Heart left ventricle (tissue), 16 donors: Measurements from ENCODE around the gene P2RX7. TPM values are rescaled to one million over a fixed set of nuclear protein-coding genes. Genes with fewer than 3 reads are reported as not detected.

ENCODE experiments used
- ATAC-seq, 4 donors: fragments of 200-7000 bp; cut with Tn5 transposase; one replicate each; pipeline ENCODE4 v1.9.1; 2020 to 2022; ENCODE audit warnings: moderate library complexity in 4 of 4, mild to moderate bottlenecking in 3 of 4, moderate number of reproducible peaks in 1 of 4
- DNase-seq, 5 donors: peaks; one replicate each; pipeline ENCODE4 v3.0.0-alpha.2; 2020
- H3K27ac ChIP-seq, 12 donors: fragments of 200-600 bp; sonication (generic) in 4 of 12; one replicate each; pipeline versions ENCODE4 v1.5.0 to v1.8.0; 2016 to 2022; ENCODE audit warnings: mild to moderate bottlenecking in 2 of 12
- H3K27me3 ChIP-seq, 9 donors: fragments of 200-600 bp; sonication (generic) in 2 of 9; one replicate each; pipeline versions ENCODE4 v1.5.1 to v1.8.0; 2016 to 2022; ENCODE audit warnings: mild to moderate bottlenecking in 3 of 9
- H3K36me3 ChIP-seq, 9 donors: fragments of 200-600 bp; sonication (generic) in 2 of 9; one replicate each; pipeline versions ENCODE4 v1.5.0 to v1.8.0; 2018 to 2022; ENCODE audit warnings: mild to moderate bottlenecking in 2 of 9
- H3K4me1 ChIP-seq, 12 donors: fragments of 200-600 bp; sonication (generic) in 4 of 12; one replicate each; pipeline versions ENCODE4 v1.5.0 to v1.8.0; 2016 to 2022; ENCODE audit warnings: mild to moderate bottlenecking in 3 of 12
- H3K4me3 ChIP-seq, 12 donors: fragments of 200-600 bp; sonication (generic) in 4 of 12; one replicate each; pipeline versions ENCODE4 v1.5.0 to v1.8.0; 2017 to 2022; ENCODE audit warnings: mild to moderate bottlenecking in 9 of 12, moderate library complexity in 4 of 12
- H3K9me3 ChIP-seq, 12 donors: fragments of 200-600 bp; sonication (generic) in 4 of 12; one replicate each; pipeline versions ENCODE4 v1.5.0 to v1.8.0; 2016 to 2022; ENCODE audit warnings: mild to moderate bottlenecking in 1 of 12
- POLR2A ChIP-seq, 2 donors: fragments of 450-650 bp; IDR thresholded peaks; one replicate each; pipeline ENCODE4 v1.6.1; 2017; ENCODE audit warnings: antibody characterized with exemption in 2 of 2, mild to moderate bottlenecking in 2 of 2, moderate library complexity in 2 of 2
- WGBS, 4 donors: extraction: QIAGEN DNeasy Blood & Tissue Kit in 2 of 4; methylation state at CpG; one replicate each; pipeline versions ENCODE4 v1.1.5 to v1.1.7; 2013 to 2018; 5-methylcytosine and 5-hydroxymethylcytosine counted together
- intact Hi-C, 10 donors: fragments of 100-400 bp; cut with DNase I; formaldehyde crosslinking; loops; one replicate each; pipeline versions ENCODE4 v1.11.1 to v1.14.2; 2022
- polyA plus RNA-seq, 2 donors: library from polyadenylated mRNA; stranded (reverse); fragments of 200-250 nt; gene quantifications; one replicate each; pipeline ENCODE4 v1.2.3, GENCODE V29; 2013
- total RNA-seq, 9 donors: library from RNA; depleted of rRNA in 2 of 9; stranded (reverse); fragments of >200 nt in 2 of 9; fragmentation: NEBNext Ultra II Directional in 3 of 9; extraction: Animal tissue kit (Norgen Biotek cat#: 25700) in 3 of 9; gene quantifications; one replicate each; pipeline versions ENCODE4 v1.1.0 to v1.2.4, GENCODE V29; 2016 to 2023
- TF ChIP-seq, protein P1 (sequence below), 12 donors: fragments of 200-600 bp; sonication (generic) in 4 of 12; IDR thresholded peaks; one replicate each; pipeline versions ENCODE4 v1.5.0 to v1.8.0; 2018 to 2022; ENCODE audit warnings: antibody characterized with exemption in 12 of 12, mild to moderate bottlenecking in 5 of 12
- donor health status: ischemic (EF 13 %, LVEDD 7.1; RV severe dilation, severe dysfunction).
- donor health status: healthy with polysubstance abuse.
- donor health status: DM: no; HTN: yes; CAD: no.
- donor health status: DM: no; HTN: no; CAD: no.
- donor health status: ischemic (EF 25% LVEDD 6.9; RV normal size, moderate dysfunction).
- donor health status: ischemic (EF 25% LVEDD 5.7; RV mildly dilated, moderate dysfunction).
- donor health status: healthy.
- donor health status: DM: yes; HTN: yes; CAD: no.
- donor health status: ischemic (EF 35%, LVEDD 5.7; RV mildly dilated, moderate dysfunction).
- donor health status: nonischemic (EF 11% LVEDD 7.7; RV severe dilation, severe dysfunction).
- donor health status: DM: yes; HTN: yes; CAD: no.
- donor health status: PGD.
- donor health status: ischemic (EF 29% LVEDD 5.4; RV normal size, mild dysfunction).
- donor health status: nonischemic (EF 23%, LVEDD 6.1; RV moderate dilation, normal function).

The P2RX7 gene
- total and polyA plus RNA-seq, 11 donors, result 0.39 to 12.0 (median 1.8) TPM

DNA sequence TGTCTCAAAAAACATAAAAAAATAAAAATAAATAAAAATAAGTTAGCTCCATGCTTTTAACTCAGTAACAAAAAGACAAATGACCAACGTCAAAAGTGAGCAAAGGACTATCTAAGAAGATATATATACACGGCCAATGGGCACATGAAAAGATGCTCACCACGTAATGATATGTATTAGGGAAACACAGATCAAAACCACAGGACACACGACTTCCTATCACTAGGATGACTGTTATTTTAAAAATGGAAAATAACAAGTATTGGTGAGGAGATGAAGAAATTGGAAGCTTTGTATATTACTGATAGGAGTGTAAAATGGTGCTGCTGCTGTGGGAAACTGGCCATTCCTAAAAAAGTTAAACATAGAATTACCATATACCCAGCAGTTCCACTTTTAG lies 20.2 kb upstream of the P2RX7 start:
- H3K27me3 ChIP-seq, result no peaks in the 10 kb centered on the region
- intact Hi-C loops, result loop anchor here in 2 of 10 donors (5.0 to 10.0 kb wide), 4 partner anchors 50 to 788 kb away; partner anchors contain the start of gene PLA2G1B (in 1 of the 2)
- no peak for TF ChIP-seq POLR2A (IDR thresholded peaks at IDR 0.05)
- TF ChIP-seq, protein P1, sequence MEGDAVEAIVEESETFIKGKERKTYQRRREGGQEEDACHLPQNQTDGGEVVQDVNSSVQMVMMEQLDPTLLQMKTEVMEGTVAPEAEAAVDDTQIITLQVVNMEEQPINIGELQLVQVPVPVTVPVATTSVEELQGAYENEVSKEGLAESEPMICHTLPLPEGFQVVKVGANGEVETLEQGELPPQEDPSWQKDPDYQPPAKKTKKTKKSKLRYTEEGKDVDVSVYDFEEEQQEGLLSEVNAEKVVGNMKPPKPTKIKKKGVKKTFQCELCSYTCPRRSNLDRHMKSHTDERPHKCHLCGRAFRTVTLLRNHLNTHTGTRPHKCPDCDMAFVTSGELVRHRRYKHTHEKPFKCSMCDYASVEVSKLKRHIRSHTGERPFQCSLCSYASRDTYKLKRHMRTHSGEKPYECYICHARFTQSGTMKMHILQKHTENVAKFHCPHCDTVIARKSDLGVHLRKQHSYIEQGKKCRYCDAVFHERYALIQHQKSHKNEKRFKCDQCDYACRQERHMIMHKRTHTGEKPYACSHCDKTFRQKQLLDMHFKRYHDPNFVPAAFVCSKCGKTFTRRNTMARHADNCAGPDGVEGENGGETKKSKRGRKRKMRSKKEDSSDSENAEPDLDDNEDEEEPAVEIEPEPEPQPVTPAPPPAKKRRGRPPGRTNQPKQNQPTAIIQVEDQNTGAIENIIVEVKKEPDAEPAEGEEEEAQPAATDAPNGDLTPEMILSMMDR (IDR thresholded peaks at IDR 0.05), result no peak
- 65 to 77% (median 72%) methylated on average over 4 of the region's 4 CpGs for WGBS, 4 donors
- H3K36me3 ChIP-seq, result no peaks in the 10 kb centered on the region
- no peaks in the 10 kb centered on the region for H3K9me3 ChIP-seq
- no peak overlapping the region for H3K4me3 ChIP-seq
- ATAC-seq (no peak), DNase-seq (no peak)
- H3K4me1 ChIP-seq, result no peaks in the 10 kb centered on the region
- no peak overlapping the region for H3K27ac ChIP-seq

DNA sequence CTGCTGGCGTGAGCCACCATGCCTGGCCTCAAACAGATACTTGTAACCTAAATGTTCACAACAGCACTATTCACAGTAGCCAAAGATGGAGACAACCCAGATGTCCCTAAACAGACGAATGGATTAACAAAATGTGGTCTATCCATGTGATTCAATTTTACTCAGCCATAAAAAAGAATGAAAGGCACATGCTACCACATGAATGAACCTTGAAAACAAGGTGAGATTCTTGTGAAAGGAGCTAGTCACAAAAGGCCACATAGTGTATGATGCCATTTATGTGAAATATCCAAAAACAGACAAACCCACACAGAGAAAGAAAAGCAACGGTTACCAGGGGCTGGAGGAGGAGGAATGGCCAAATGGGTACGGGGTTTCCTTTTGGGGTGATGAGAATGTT lies 19.6 kb upstream of the P2RX7 start:
- no peak for DNase-seq
- H3K9me3 ChIP-seq, result no peaks in the 10 kb centered on the region
- no peaks in the 10 kb centered on the region for H3K36me3 ChIP-seq
- WGBS, 4 donors, result 60 to 85% (median 74%) methylated on average over 4 of the region's 4 CpGs
- intact Hi-C loops, result loop anchor here in 2 of 10 donors (5.0 to 10.0 kb wide), 4 partner anchors 51 to 788 kb away; partner anchors contain the start of gene PLA2G1B (in 1 of the 2)
- no peak for ATAC-seq
- H3K27me3 ChIP-seq, result no peaks in the 10 kb centered on the region
- no peaks in the 10 kb centered on the region for H3K4me1 ChIP-seq
- no peak for TF ChIP-seq POLR2A (IDR thresholded peaks at IDR 0.05)
- TF ChIP-seq, protein P1 (IDR thresholded peaks at IDR 0.05), result no peak
- no peak overlapping the region for H3K4me3 ChIP-seq
- no peak overlapping the region for H3K27ac ChIP-seq

DNA sequence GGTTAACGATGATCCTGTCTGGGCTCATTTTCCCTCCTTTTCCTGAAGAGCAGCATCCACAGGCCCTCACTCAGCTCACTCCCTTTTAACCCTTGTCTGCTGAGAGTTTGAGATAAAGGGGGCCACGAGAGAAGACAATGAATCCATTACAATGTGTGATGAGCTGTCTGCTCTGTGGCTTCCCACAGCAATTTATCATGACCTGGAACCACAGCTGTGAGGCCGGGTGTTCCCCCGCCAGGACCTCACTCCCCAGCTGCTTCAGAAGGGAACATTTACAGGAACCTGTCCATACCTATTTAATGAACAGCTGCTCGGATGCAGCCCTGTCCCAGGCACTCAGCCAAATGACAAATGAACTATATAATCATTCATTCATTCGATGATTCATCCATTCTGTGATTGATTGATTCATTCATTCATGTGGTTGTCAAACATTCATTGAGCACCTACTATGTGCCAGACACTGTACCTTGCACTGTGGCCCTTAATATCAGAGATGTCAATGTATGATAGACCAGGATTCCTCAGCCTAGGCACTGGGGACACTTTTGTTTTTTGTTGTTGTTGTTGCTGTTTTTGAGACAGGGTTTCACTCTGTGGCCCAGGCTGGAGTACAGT lies 18.5 kb upstream of the P2RX7 start:
- H3K27me3 ChIP-seq, result no peaks in the 10 kb centered on the region
- DNase-seq (no peak), ATAC-seq (no peak)
- intact Hi-C loops, result loop anchor here in 2 of 10 donors (5.0 to 10.0 kb wide), 4 partner anchors 52 to 789 kb away; partner anchors contain the start of gene PLA2G1B (in 1 of the 2)
- H3K27ac ChIP-seq, result no peak overlapping the region
- no peak overlapping the region for H3K4me3 ChIP-seq
- 58 to 63% (median 60%) methylated on average over 6 of the region's 6 CpGs for WGBS, 4 donors
- no peaks in the 10 kb centered on the region for H3K4me1 ChIP-seq
- no peaks in the 10 kb centered on the region for H3K36me3 ChIP-seq
- TF ChIP-seq, protein P1 (IDR thresholded peaks at IDR 0.05), result no peak
- TF ChIP-seq POLR2A (IDR thresholded peaks at IDR 0.05), result no peak
- no peaks in the 10 kb centered on the region for H3K9me3 ChIP-seq

DNA sequence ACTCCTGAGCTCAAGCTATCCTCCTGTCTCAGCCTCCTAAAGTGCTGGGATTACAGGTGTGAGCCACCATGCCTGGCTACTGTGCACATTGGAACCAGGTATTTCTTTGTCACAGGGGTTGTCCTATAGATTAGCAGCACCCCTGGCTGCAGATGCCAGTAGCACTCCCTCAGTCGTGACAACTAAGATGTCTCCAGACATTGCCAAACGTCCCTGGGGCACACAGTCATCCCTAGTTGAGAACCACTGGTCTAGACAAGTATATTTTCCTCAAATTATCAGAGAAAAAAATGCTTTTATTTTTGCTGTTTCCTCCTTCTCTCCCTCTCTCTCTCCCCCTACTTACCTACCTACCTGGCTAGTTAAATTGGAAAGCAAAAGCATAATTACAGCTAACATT lies 17.9 kb upstream of the P2RX7 start:
- no peaks in the 10 kb centered on the region for H3K9me3 ChIP-seq
- no peaks in the 10 kb centered on the region for H3K36me3 ChIP-seq
- no peaks in the 10 kb centered on the region for H3K4me1 ChIP-seq
- no peaks in the 10 kb centered on the region for H3K27me3 ChIP-seq
- no peak overlapping the region for H3K4me3 ChIP-seq
- 42 to 57% (median 46%) methylated on average over 2 of the region's 2 CpGs for WGBS, 4 donors
- ATAC-seq (no peak), DNase-seq (no peak)
- intact Hi-C loops, result loop anchor here in 2 of 10 donors (5.0 to 10.0 kb wide), 4 partner anchors 53 to 790 kb away; partner anchors contain the start of gene PLA2G1B (in 1 of the 2)
- H3K27ac ChIP-seq, result no peak overlapping the region
- TF ChIP-seq POLR2A (IDR thresholded peaks at IDR 0.05), result no peak
- TF ChIP-seq, protein P1 (IDR thresholded peaks at IDR 0.05), result no peak
